Endothelial cell (in vitro differentiated cells): ENCODE results near the gene NPHP4. TPM values are rescaled to one million over a fixed set of nuclear protein-coding genes. Genes with fewer than 3 reads are reported as not detected.

Experiments used
- DNase-seq: peaks from one replicate; pipeline ENCODE4 v3.0.0; 2021; ENCODE audit warnings: low spot score
- H3K27ac Mint-ChIP-seq: one replicate; pipeline ENCODE4 v1.8.0; 2021; ENCODE audit warnings: mixed read lengths, inconsistent platforms; ENCODE audit not compliant: unreplicated experiment
- H3K27me3 Mint-ChIP-seq: one replicate; pipeline ENCODE4 v1.8.0; 2021; ENCODE audit warnings: mild to moderate bottlenecking, moderate library complexity, mixed read lengths, inconsistent platforms; ENCODE audit not compliant: unreplicated experiment
- H3K36me3 Mint-ChIP-seq: one replicate; pipeline ENCODE4 v1.8.0; 2021; ENCODE audit warnings: mild to moderate bottlenecking, low read depth, mixed read lengths, inconsistent platforms; ENCODE audit not compliant: unreplicated experiment
- H3K4me1 Mint-ChIP-seq: one replicate; pipeline ENCODE4 v1.8.0; 2021; ENCODE audit warnings: mild to moderate bottlenecking, mixed read lengths, inconsistent platforms; ENCODE audit not compliant: unreplicated experiment
- H3K4me3 Mint-ChIP-seq: one replicate; pipeline ENCODE4 v1.8.0; 2021; ENCODE audit warnings: mild to moderate bottlenecking, mixed read lengths, inconsistent platforms; ENCODE audit not compliant: unreplicated experiment
- H3K9me3 Mint-ChIP-seq: one replicate; pipeline ENCODE4 v1.8.0; 2021; ENCODE audit warnings: mixed read lengths, inconsistent platforms; ENCODE audit not compliant: unreplicated experiment
- CTCF ChIP-seq: fragments of 200-600 bp; sonication (generic); IDR thresholded peaks from one replicate; pipeline ENCODE4 v1.5.0; 2021; ENCODE audit warnings: antibody characterized with exemption; ENCODE audit not compliant: unreplicated experiment
- total RNA-seq: library from RNA; stranded (reverse); fragmentation: NEBNext Ultra II Directional; extraction: Animal tissue kit (Norgen Biotek cat#: 25700); gene quantifications from one replicate; pipeline ENCODE4 v1.2.1, GENCODE V29; 2021; ENCODE audit not compliant: unreplicated experiment

NPHP4 gene
- total RNA-seq, 1 donor from 2014 or later: 15.3 TPM

GRCh38 chr1:5901150-5901549 is 91.1 kb downstream of the NPHP4 start:
- H3K27ac Mint-ChIP-seq: no peak overlapping the region
- TF ChIP-seq CTCF: no peak
- H3K4me1 Mint-ChIP-seq: no peaks in the 10 kb centered on the region
- no peaks in the 10 kb centered on the region for H3K9me3 Mint-ChIP-seq
- no peak overlapping the region for H3K4me3 Mint-ChIP-seq
- H3K27me3 Mint-ChIP-seq: peaks cover 3% of the 10 kb centered on the region
- no peak for DNase-seq
- peaks cover 4% of the 10 kb centered on the region for H3K36me3 Mint-ChIP-seq

- Mint-ChIP-seq H3K27ac (no peak overlapping the region), H3K27me3 (peaks cover 5% of the 10 kb centered on the region), H3K36me3 (no peaks in the 10 kb centered on the region), H3K9me3 (no peaks in the 10 kb centered on the region), H3K4me3 (no peak overlapping the region), H3K4me1 (no peaks in the 10 kb centered on the region)
- no peak for TF ChIP-seq CTCF
- no peak for DNase-seq
Measured at GRCh38 chr1:5898266-5898665, 94.0 kb downstream of the NPHP4 start.

- Mint-ChIP-seq H3K27me3 (peaks cover 8% of the 10 kb centered on the region), H3K36me3 (peaks cover 6% of the 10 kb centered on the region), H3K4me3 (no peak overlapping the region), H3K4me1 (no peaks in the 10 kb centered on the region), H3K27ac (no peak overlapping the region), H3K9me3 (no peaks in the 10 kb centered on the region)
- DNase-seq: no peak
- TF ChIP-seq CTCF: no peak
Measured at GRCh38 chr1:5896706-5897660, 95.2 kb downstream of the NPHP4 start.

- Mint-ChIP-seq H3K4me3 (no peak overlapping the region), H3K9me3 (no peaks in the 10 kb centered on the region), H3K36me3 (peaks cover 10% of the 10 kb centered on the region), H3K27ac (no peak overlapping the region), H3K27me3 (peaks cover 13% of the 10 kb centered on the region), H3K4me1 (no peaks in the 10 kb centered on the region)
- TF ChIP-seq CTCF: no peak
- no peak for DNase-seq
Measured at GRCh38 chr1:5895446-5896406, 96.5 kb downstream of the NPHP4 start.
